HG03432 (cell line): ENCODE results near the gene KMT2E.
"Not testable (repeated sequence)": the region's sequence is repeated elsewhere in the genome, so short reads cannot be mapped to it uniquely, and the experiment has no call there.

ENCODE experiments used
- ATAC-seq: cut with Tn5 transposase; IDR thresholded peaks from one replicate; pipeline ENCODE4 v1.9.1; 2021; ENCODE audit warnings: mild to moderate bottlenecking, moderate library complexity; ENCODE audit not compliant: unreplicated experiment

KMT2E gene, protein sequence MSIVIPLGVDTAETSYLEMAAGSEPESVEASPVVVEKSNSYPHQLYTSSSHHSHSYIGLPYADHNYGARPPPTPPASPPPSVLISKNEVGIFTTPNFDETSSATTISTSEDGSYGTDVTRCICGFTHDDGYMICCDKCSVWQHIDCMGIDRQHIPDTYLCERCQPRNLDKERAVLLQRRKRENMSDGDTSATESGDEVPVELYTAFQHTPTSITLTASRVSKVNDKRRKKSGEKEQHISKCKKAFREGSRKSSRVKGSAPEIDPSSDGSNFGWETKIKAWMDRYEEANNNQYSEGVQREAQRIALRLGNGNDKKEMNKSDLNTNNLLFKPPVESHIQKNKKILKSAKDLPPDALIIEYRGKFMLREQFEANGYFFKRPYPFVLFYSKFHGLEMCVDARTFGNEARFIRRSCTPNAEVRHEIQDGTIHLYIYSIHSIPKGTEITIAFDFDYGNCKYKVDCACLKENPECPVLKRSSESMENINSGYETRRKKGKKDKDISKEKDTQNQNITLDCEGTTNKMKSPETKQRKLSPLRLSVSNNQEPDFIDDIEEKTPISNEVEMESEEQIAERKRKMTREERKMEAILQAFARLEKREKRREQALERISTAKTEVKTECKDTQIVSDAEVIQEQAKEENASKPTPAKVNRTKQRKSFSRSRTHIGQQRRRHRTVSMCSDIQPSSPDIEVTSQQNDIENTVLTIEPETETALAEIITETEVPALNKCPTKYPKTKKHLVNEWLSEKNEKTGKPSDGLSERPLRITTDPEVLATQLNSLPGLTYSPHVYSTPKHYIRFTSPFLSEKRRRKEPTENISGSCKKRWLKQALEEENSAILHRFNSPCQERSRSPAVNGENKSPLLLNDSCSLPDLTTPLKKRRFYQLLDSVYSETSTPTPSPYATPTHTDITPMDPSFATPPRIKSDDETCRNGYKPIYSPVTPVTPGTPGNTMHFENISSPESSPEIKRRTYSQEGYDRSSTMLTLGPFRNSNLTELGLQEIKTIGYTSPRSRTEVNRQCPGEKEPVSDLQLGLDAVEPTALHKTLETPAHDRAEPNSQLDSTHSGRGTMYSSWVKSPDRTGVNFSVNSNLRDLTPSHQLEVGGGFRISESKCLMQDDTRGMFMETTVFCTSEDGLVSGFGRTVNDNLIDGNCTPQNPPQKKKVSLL (N-terminal part only)

DNA sequence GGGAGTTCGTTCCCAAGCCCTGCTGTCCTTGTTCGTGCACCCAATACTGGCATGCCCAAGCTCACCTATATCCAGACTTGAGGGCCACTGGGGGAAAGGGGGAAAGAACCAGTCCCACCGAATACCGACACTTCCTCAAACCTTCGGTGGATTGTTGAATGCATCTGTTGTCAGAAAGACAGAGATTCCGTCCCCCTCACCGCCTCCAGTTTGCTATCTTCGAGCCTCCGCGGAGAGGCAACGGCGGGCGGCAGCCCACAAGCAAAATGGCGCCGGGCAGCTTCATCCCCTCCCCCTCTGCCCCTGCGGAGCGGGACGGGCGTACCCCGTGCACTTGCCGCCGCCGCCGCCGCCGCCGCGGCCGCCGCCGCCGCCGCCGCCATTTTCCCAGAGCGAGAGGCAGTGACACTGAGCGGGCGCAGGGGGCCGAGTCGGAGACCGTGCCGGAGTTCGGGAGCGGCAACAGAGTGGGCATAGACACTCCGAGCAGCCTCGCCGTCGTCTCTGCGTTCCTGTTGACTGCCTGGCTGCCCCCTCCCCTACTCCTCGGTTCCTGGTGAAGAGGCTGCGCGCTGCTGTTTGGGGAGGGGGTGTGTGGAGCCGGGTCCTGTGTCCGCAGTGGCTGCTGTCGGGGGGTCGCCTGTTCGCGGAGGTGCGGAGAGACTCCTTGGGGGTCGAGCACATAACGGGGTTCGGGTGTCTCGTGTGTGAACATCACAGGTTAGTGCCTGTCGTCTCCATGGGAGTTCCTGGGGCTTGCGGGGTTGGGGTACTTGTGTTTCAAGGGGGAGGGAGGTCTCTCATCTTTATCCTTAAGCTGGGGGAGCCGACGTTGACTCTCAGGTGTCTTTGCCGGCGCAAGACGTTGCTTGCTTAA is at the start of gene KMT2E:
TSS of gene KMT2E (plus strand) at position 390 of the 877 bp plus-strand sequence. CDS start 26,748 bp downstream, outside the sequence.
- ATAC-seq = peak; percentile 32

DNA sequence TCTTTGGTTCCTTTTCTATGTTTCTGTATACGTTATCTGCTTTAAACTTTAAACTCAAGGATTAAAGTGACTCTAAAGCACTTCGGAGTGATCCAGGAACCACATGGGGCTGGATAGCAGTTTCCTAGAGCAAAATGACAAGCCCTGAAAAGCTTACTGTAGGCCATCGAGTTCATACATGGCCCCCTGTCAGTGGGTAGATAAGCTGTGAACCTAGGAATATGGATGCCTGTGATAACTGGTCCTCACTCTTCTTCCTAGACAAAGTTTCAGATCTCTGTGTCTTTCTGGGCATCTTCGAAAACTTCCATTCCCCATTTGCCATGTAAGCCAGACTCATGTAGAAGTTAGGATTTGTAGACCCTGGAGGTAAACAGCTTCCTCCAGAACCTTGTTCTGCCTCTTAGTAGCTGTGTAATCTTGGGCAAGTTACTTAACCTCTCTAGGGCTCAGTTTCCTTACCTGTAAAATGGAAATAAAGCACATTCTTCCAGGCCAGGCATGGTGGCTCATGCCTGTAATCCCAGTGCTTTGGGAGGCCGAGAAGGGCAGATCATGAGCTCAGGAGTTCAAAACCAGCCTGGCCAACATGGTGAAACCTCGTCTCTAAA is 49.3 kb upstream of the KMT2E start:
- no peak for ATAC-seq

DNA sequence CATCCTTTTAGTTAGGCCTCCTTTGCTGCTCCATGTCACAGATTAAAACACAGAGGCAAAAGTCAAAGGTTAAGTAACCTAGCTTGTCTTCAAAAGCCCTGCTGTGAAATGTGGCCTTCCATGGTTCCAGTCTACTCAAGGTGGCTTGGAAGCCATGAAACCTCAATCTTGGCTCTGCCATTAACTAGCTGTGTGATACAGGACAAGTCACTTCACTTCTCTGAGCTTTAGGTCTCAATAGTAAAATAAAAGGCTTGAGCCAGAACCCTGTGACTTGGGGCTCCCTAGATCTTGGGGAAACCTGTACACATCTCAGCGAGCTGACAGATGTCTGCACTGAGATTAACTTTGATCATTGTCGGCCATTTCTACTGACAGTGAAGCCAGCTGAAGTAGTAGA is 48.0 kb upstream of the KMT2E start:
- ATAC-seq = no peak

DNA sequence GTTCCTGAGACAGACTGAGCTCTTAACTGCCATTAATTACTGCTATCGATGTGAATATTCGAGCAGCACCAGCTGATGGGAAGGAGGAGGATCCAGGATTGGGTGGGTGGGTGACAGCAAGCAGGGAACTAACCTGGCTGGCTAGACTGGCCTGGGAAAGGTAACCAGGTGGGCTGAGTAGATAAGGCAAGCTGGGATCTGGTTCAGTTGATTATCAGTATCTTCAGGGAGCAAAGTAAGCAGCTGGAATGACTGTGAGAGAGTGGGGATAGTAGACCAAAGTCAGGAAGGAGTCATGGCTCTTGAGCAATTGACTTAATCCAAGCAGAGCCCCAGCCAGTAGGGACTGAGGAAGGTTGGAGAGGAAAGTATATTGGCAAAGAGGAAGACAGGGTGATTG is 46.9 kb upstream of the KMT2E start:
- ATAC-seq = no peak

DNA sequence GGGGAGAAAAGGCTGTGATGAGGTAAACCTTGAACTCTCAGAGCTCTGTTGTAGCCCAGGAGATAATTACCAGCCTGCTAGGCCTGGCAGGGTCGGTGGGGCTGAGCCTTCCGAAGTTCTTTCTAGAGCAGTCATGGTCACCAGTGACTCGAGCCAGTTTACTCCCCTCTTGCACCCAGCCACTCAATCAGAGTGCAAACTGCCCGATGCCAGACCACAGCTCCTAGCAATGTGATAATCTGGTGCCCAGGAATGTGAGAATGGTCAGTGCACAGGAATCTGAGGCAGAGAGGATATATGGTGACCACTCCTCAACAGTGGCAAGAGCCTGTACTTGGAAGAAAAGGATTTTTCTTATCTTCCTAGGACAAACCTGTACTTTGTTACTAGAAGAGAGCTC is 46.4 kb upstream of the KMT2E start:
- no peak for ATAC-seq

DNA sequence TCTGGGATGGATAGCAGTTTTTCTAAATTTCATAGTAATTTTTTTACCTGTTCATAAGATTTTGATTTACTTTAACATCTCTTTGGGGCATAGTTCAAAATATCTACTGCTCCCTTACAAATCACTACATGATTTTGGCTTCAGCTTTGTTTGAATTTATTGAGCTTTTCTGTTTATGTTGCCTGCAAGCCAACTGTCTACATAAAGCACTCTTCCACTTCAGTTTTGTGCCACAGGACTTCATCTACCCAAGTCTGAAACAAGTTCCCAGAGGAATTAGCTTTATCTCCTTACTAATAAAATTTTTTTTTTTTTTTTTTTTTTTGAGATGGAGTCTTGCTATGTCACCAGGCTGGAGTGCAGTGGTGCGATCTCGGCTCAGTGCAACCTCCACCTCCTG is 45.4 kb upstream of the KMT2E start:
- ATAC-seq = no peak

DNA sequence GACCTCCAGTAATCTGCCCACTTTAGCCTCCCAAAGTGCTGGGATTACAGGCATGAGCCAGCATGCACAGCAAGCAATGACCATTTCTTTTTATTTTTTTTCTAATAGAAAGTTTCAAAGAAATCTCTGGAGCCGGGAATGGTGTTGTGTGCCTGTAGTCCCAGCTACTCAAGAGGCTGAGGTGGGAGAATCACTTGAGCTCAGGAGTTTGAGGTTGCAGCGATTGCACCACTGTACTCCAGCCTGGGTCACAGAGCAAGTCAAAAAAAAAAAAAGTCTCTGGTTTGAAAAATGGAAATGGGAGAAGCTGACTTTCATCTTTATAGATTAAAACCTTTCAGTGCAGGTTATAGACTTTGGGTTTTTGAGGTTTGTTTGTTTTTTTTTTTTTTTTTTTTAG is 44.8 kb upstream of the KMT2E start:
- no peak for ATAC-seq

DNA sequence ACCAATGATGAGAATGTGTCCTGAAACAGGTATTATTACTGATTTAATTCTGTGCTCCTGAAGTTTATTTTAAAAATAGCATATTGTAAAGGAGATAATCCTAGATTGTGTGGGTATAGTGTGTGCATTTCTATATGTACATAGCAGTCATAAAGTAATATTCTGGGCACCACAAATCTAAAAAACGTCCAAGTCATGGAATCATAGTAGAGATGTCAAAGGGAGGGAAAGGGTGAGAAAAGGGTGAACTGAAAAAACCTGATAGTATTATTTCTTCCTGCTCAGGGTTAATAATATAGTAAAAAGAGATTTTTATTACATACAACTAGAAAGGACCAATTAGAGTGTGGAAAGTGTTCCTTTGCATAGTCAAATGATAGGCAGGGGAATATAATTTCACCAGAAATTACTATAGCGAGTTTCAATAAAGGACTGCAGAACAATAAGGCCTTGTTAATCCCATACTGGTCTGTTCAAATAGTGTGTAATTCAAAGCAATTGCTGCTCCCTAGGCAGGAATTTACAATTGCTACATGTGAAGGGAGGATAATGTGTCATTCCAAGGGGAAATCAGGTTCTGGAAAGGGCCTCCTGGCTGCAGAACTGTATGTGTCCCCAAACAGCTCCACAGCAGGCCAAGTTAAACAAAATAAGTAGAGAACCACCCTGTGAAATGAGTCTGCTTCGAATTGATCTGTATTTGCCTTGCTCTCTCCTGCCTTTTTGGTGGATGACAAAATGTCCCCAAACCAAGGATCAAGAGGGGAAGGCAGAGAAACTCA is 42.5 kb upstream of the KMT2E start:
- no peak for ATAC-seq

DNA sequence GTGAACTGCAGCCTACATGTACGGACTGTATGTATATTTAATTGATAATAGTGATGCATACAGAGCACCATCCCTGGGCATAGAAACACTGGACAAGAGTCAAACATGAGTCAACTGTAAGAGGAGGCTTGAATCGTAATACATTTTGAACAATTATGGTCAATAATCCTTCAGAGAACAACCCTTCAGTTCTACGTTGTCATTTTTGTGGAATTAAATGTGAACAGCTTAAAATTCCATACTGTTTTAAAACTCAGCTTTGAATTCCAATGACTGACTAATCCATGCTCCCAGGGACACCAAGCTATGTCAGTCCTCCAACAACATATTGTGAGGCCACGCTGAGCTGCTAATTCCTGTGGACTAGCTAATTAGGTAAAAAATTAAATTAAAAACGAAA is 41.5 kb upstream of the KMT2E start:
- no peak for ATAC-seq

DNA sequence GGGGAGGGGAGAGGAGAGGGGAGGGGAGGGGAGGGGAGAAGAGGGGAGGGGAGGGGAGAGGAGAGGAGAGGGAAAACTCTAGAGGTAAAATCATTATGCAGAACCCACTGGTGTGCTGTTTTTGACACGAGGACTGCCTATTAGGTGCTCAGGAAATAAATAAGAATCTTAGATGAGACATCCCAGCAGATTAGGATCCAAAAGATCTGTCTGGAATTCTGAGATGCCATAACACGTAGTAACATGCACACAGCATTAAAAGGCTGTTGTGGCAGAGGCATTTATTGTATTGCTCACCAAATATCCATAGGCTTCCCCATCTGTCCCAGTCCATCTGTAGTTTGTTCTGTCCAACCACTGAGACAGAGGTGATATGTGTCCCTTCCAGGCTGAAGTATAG is 40.8 kb upstream of the KMT2E start:
- no peak for ATAC-seq

DNA sequence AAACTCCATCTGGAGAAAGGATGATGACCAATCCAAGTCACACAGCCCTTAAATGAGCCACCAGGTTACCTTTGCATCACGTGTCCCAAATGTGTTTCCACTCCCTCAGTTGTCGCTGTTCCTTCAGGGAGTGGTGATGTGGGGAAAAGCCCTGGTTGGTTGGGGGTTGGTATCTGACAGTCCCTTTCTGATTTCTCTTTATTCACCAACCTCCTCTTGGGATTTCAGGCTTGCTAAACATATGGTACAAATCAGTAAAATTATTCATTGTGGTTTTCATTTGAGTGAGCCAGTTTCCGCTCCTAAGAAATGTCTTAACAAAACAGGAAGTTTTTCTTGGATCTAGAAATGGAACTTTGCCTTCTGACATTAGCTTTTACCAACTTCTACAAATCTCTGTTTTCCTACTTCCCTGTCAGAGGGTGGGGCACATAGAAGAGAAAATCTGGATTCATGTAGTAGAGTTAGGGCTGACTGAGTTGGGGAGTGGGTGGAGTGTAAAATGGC is 40.0 kb upstream of the KMT2E start:
- ATAC-seq = no peak

DNA sequence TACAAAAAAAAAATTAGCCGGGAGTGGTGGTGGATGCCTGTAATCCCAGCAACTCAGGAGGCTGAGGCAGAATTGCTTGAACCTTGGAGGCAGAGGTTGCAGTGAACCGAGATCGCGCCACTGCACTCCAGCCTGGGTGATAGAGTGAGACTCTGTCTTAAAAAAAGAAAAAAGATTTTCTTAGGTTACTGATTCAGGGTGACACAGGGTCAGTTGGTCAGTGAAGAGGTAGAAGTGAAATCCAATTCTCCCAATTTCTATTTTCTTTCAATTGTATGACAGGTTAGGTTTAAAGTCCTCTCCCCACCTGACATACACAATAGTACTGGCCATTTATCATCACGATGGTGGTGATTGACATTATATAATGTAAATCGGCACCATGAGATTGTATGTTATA is 38.5 kb upstream of the KMT2E start:
- not testable (repeated sequence) for ATAC-seq

DNA sequence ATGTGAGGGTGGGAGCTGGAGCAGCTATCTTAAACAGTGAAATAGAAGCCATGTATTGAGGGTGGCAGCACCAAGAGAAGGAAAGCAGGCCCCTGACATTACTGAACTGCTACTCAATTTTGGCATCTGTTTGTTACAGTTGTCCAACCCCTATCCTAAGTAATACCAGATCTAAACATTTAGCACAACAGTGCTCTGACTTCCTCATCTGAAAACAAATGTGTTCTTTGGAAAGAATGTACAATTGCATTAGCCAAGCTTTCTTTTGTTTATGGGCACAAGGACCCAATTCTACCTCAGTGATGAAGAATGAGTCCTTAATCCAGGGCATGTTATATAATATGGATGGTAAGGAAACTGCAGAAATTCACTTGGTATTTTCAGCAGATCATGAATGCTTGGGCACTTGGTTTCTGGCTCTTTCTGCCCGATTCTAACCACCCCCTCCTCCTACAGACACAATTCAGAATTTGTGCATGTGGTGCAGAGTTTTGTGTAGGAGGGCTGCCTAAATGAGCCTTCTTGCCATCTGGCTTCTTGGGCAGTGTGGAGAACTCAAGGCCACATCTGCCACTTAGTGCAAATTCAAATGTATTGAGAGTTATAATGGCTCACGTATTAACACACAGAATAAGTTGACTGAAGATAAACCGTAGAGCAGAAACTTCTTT is 36.9 kb upstream of the KMT2E start:
- ATAC-seq = peak; percentile 38

DNA sequence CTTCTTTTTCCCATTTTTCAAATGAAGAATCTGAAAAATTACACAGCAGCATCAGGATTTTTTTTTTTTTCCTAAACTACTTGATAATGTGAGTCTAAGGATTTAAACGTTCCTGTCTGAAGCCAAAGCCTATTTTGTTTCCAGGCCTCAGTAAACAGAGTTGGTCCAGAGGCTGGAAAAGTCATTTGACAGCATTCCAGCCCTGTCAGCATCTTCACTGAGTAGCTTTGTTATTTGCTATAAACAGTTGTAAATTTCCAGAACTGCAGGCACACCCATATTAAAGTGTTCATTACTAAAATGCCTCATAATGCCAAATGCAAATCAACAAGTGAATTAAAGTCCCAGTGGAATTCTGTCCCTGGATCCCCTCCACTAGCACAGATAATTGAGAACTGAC is 35.5 kb upstream of the KMT2E start:
- ATAC-seq = no peak

DNA sequence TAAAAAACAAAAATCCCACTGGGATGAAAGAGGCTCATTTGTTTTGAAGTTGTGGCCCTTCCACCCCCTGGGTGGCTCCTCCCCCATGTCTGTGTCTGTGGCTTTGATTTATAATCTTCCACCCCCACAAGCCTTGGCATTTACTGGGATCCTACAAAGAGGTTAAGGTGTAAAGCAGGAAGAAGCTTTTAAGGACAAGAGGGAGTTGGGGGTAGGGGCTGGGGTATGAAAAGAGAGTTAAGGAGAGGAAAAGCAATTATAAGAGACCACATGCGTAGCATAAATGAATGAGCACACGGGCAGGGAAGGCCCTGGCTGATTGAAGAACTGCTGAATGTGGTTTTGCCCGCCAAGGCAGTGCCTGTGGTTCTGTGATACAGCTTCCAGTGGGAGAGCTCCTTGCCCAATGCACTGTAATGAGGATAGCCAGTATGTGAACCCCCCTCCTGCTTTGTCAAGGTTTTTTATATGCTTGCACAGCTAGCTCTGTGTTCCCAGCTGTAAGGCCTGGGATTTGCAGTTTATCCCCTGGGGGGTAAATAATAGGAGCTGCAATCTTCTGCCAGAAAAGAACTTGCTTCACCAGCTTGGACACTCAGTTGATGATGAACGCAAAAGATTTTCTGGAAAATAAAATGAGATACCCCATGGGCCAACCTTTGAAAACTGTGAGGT is 34.7 kb upstream of the KMT2E start:
- ATAC-seq = no peak

DNA sequence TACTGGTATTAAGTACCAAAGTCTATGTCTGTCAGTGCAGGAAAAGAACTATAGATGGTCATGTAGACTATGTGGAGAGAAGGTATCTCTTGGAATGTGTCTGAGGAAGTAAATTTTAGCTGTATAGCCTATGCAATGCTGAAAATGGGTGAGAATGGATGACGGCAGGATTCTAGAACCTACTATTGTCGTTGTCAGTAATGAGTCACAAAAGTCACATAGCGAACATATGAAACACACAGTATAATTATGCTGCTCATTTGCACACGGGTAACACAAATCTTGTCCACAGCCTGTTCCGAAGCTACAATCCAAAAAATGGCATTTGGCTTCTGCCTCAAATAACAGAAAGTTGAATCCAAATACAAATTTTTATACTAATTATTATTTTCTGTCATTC is 33.6 kb upstream of the KMT2E start:
- ATAC-seq = no peak

DNA sequence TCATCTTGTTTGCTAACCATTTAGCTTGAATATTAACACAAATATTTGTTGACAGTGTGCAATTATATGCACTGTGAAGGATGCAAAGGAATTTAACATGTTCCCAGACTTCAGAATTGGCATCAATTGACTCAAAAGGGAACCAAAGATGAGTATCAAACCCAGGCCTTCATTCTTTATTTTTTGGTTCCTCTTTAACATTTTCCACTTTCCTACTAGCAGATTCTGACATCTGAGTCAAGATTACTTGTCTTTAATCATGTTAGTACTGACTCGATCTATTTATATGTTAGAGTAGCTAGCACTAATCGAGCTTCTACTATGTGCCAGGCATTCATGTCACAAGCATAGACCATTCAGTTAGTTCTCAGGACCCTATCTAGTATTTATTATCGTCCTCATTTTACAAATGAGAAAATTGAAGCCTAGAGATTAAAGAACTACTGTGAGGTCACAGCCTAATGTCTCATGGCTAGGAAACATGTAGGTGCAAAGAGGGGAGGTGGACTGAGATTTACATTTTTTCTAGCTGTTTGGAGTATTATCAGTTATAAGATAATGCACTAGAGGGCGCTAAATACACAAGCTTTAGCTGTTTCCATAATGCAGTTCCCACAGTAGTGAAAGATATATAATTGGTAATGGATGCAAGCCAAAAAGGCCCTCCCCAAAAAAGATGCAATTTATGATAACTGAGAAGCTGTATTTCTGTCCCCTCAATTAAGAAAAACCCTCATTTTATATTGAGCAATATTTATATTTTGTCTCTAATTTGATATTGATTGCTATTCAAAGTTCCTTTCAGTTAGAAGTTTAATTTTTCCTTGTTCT is 32.9 kb upstream of the KMT2E start:
- ATAC-seq = no peak
